SK-N-SH treated with all-trans-retinoic acid at 6 μM for 48 hours (cell line): ENCODE results near the gene B3GAT1.

Source experiments
- ARNTL ChIP-seq: fragments of 450-650 bp; formaldehyde crosslinking; IDR thresholded peaks from 2 replicates; pipeline ENCODE4 v1.5.0; 2020; ENCODE audit warnings: low read depth, mild to moderate bottlenecking, moderate library complexity, borderline replicate concordance
- RARB ChIP-seq: fragments of 250-450 bp; sonication (Bioruptor Pico); IDR thresholded peaks from 2 replicates; pipeline ENCODE4 v1.8.0; 2021; ENCODE audit warnings: mild to moderate bottlenecking, moderate library complexity
- SNAI2 ChIP-seq: fragments of 250-450 bp; sonication (Bioruptor Pico); IDR thresholded peaks from 2 replicates; pipeline ENCODE4 v1.5.0; 2020; ENCODE audit warnings: mild to moderate bottlenecking, moderate library complexity
- ZNF8 ChIP-seq: fragments of 450-650 bp; formaldehyde crosslinking; IDR thresholded peaks from 2 replicates; pipeline ENCODE4 v1.5.0; 2020; ENCODE audit warnings: mild to moderate bottlenecking, moderate library complexity
- TF ChIP-seq, protein P1 (sequence below): fragments of 250-450 bp; sonication (Bioruptor Pico); IDR thresholded peaks from 2 replicates; pipeline ENCODE4 v1.8.0; 2020; ENCODE audit warnings: mild to moderate bottlenecking, moderate library complexity, borderline replicate concordance

DNA sequence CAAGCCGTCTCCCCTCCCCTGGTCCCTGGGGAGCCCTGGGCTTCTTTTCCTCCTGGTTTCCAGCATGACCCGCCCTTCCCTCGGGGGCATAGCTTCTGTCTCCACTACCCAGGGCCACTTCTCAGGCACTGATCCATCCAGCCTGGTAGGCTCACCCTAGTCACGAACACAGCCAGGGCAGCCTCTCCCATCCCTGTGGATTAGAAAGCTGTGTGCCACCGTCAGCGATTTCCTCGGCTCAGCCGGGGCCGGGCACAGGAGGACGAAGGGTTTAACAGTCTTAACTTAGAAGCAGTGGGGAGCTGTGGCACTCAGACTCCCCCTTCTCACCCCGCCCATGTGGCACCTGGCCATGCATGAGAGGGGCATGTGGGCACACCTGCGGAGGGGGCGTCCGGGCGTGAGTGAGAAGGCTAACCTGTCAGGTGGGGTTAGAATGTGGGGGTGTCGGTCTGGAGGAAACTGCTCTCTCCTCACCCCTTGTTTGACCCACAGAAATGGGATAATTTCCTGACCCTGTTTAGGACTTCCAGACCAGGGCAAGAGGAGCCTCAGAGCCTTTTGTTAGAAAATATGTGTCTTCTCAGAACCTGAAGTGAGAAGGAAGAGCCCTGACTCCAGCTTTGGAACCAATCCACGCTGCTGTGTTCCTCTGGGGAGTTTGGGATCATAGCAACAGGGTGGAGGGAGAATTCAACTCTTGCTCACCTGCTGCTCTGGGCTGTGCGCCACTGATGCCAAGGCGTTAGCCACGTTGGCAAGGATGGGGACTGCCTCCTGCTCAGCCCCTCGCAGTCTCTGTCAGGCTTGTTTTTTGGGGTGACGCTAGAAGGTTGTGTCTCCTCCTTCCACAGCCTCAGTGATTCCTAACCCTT is 65.7 kb downstream of the B3GAT1 start:
- TF ChIP-seq ARNTL (CRISPR knock-in tag) (no peak), RARB (CRISPR knock-in tag) (no peak), ZNF8 (CRISPR knock-in tag) (no peak), SNAI2 (CRISPR knock-in tag) (no peak)
- TF ChIP-seq, protein P1, sequence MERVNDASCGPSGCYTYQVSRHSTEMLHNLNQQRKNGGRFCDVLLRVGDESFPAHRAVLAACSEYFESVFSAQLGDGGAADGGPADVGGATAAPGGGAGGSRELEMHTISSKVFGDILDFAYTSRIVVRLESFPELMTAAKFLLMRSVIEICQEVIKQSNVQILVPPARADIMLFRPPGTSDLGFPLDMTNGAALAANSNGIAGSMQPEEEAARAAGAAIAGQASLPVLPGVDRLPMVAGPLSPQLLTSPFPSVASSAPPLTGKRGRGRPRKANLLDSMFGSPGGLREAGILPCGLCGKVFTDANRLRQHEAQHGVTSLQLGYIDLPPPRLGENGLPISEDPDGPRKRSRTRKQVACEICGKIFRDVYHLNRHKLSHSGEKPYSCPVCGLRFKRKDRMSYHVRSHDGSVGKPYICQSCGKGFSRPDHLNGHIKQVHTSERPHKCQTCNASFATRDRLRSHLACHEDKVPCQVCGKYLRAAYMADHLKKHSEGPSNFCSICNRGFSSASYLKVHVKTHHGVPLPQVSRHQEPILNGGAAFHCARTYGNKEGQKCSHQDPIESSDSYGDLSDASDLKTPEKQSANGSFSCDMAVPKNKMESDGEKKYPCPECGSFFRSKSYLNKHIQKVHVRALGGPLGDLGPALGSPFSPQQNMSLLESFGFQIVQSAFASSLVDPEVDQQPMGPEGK (CRISPR knock-in tag) = no peak
